Skeletal muscle satellite cell (primary cell): ENCODE measurements around the gene SRCIN1.

Experiments used
- H3K27me3 ChIP-seq: 2 replicates; pipeline ENCODE4 v1.7.0; 2013; ENCODE audit warnings: low read length; ENCODE audit not compliant: control insufficient read depth, insufficient read depth
- H3K36me3 ChIP-seq: 2 replicates; pipeline ENCODE4 v1.7.0; 2013; ENCODE audit warnings: mild to moderate bottlenecking, control low read depth, low read length; ENCODE audit not compliant: insufficient read depth
- H3K4me1 ChIP-seq: 2 replicates; pipeline ENCODE4 v1.7.0; 2013; ENCODE audit warnings: low read length; ENCODE audit not compliant: control insufficient read depth, insufficient read depth
- H3K4me2 ChIP-seq: 2 replicates; pipeline ENCODE4 v1.7.0; 2013; ENCODE audit warnings: mild to moderate bottlenecking, low read length
- H3K4me3 ChIP-seq: 2 replicates; pipeline ENCODE4 v1.7.0; 2013; ENCODE audit warnings: low read length
- H3K9ac ChIP-seq: 2 replicates; pipeline ENCODE4 v1.7.0; 2013; ENCODE audit warnings: mild to moderate bottlenecking, low read depth, low read length, moderate library complexity
- H3K9me3 ChIP-seq: replicated peaks from 2 replicates; pipeline ENCODE4 v1.7.0; 2013; ENCODE audit warnings: mild to moderate bottlenecking, control low read depth, low read length

Gene SRCIN1

GRCh38 chr17:38602956-38603785 lies 2.6 kb downstream of the SRCIN1 start:
- Histone ChIP-seq H3K4me3 (no peak overlapping the region), H3K27me3 (peaks cover 86% of the 10 kb centered on the region), H3K9ac (no peak overlapping the region), H3K9me3 (no peaks in the 10 kb centered on the region), H3K4me2 (no peak overlapping the region), H3K4me1 (peaks cover 5% of the 10 kb centered on the region), H3K36me3 (no peaks in the 10 kb centered on the region)

- Histone ChIP-seq H3K4me2 (no peak overlapping the region), H3K4me1 (peaks cover 5% of the 10 kb centered on the region), H3K36me3 (no peaks in the 10 kb centered on the region), H3K4me3 (no peak overlapping the region), H3K27me3 (peaks cover 86% of the 10 kb centered on the region), H3K9ac (no peak overlapping the region), H3K9me3 (no peaks in the 10 kb centered on the region)
Observed at GRCh38 chr17:38602453-38602852, 3.3 kb downstream of the SRCIN1 start.

- Histone ChIP-seq H3K4me1 (peaks cover 5% of the 10 kb centered on the region), H3K4me3 (no peak overlapping the region), H3K36me3 (no peaks in the 10 kb centered on the region), H3K4me2 (no peak overlapping the region), H3K9me3 (no peaks in the 10 kb centered on the region), H3K27me3 (peaks cover 86% of the 10 kb centered on the region), H3K9ac (no peak overlapping the region)
Observed at GRCh38 chr17:38601539-38602351, 4.0 kb downstream of the SRCIN1 start.

- Histone ChIP-seq H3K4me1 (no peaks in the 10 kb centered on the region), H3K36me3 (no peaks in the 10 kb centered on the region), H3K9ac (no peak overlapping the region), H3K27me3 (peaks cover 86% of the 10 kb centered on the region), H3K9me3 (no peaks in the 10 kb centered on the region), H3K4me3 (no peak overlapping the region), H3K4me2 (no peak overlapping the region)
Observed at GRCh38 chr17:38600906-38601305, 4.8 kb downstream of the SRCIN1 start.

- Histone ChIP-seq H3K4me1 (no peaks in the 10 kb centered on the region), H3K4me2 (no peak overlapping the region), H3K9ac (no peak overlapping the region), H3K4me3 (no peak overlapping the region), H3K27me3 (peaks cover 91% of the 10 kb centered on the region), H3K36me3 (no peaks in the 10 kb centered on the region), H3K9me3 (no peaks in the 10 kb centered on the region)
Observed at GRCh38 chr17:38600416-38600815, 5.3 kb downstream of the SRCIN1 start.

GRCh38 chr17:38599398-38599856 lies 6.3 kb downstream of the SRCIN1 start:
- Histone ChIP-seq H3K9ac (no peak overlapping the region), H3K27me3 (peaks cover 93% of the 10 kb centered on the region)

GRCh38 chr17:38598995-38599394 lies 6.8 kb downstream of the SRCIN1 start:
- no peak overlapping the region for H3K4me3 ChIP-seq
- no peak overlapping the region for H3K4me2 ChIP-seq

More at GRCh38 chr17:38599398-38599856, 6.3 kb downstream of the SRCIN1 start:
- no peaks in the 10 kb centered on the region for H3K36me3 ChIP-seq
- no peaks in the 10 kb centered on the region for H3K4me1 ChIP-seq
- H3K4me2 ChIP-seq = no peak overlapping the region
- H3K4me3 ChIP-seq = no peak overlapping the region
- no peaks in the 10 kb centered on the region for H3K9me3 ChIP-seq

GRCh38 chr17:38598536-38598935 lies 7.2 kb downstream of the SRCIN1 start:
- Histone ChIP-seq H3K36me3 (no peaks in the 10 kb centered on the region), H3K9ac (no peak overlapping the region), H3K9me3 (no peaks in the 10 kb centered on the region), H3K27me3 (peaks cover 93% of the 10 kb centered on the region), H3K4me3 (no peak overlapping the region), H3K4me2 (no peak overlapping the region), H3K4me1 (no peaks in the 10 kb centered on the region)

More at GRCh38 chr17:38598995-38599394, 6.8 kb downstream of the SRCIN1 start:
- H3K9ac ChIP-seq = no peak overlapping the region
- H3K9me3 ChIP-seq = no peaks in the 10 kb centered on the region
- H3K27me3 ChIP-seq = peaks cover 93% of the 10 kb centered on the region
- no peaks in the 10 kb centered on the region for H3K4me1 ChIP-seq
- H3K36me3 ChIP-seq = no peaks in the 10 kb centered on the region

- no peak overlapping the region for H3K9ac ChIP-seq
- H3K4me3 ChIP-seq = no peak overlapping the region
- H3K4me2 ChIP-seq = no peak overlapping the region
- peaks cover under 1% of the 10 kb centered on the region for H3K4me1 ChIP-seq
- peaks cover 95% of the 10 kb centered on the region for H3K27me3 ChIP-seq
- no peaks in the 10 kb centered on the region for H3K9me3 ChIP-seq
- no peaks in the 10 kb centered on the region for H3K36me3 ChIP-seq
Observed at GRCh38 chr17:38597375-38597774, 8.4 kb downstream of the SRCIN1 start.

GRCh38 chr17:38596651-38597050 lies 9.1 kb downstream of the SRCIN1 start:
- H3K27me3 ChIP-seq = peaks cover 93% of the 10 kb centered on the region

GRCh38 chr17:38595892-38596291 lies 9.9 kb downstream of the SRCIN1 start:
- no peak overlapping the region for H3K9ac ChIP-seq
- H3K36me3 ChIP-seq = no peaks in the 10 kb centered on the region
- H3K27me3 ChIP-seq = peaks cover 95% of the 10 kb centered on the region
- H3K4me2 ChIP-seq = no peak overlapping the region
- no peak overlapping the region for H3K4me3 ChIP-seq
- no peaks in the 10 kb centered on the region for H3K9me3 ChIP-seq
- peaks cover 15% of the 10 kb centered on the region for H3K4me1 ChIP-seq

More at GRCh38 chr17:38596651-38597050, 9.1 kb downstream of the SRCIN1 start:
- no peak overlapping the region for H3K9ac ChIP-seq
- no peak overlapping the region for H3K4me3 ChIP-seq
- H3K9me3 ChIP-seq = no peaks in the 10 kb centered on the region
- peaks cover 8% of the 10 kb centered on the region for H3K4me1 ChIP-seq
- H3K4me2 ChIP-seq = no peak overlapping the region
- H3K36me3 ChIP-seq = no peaks in the 10 kb centered on the region
